ENCODE results near the gene SUPT20H. TPM values are rescaled to one million over a fixed set of nuclear protein-coding genes. Genes with fewer than 3 reads are reported as not detected.

Gene SUPT20H
- total RNA-seq, 4 donors from 2014 or later, result 24.7 to 50.9 (median 40.6) TPM

GRCh38 chr13:37089495-37089894 lies 30.0 kb upstream of the SUPT20H start:
- no peak for TF ChIP-seq CTCF (IDR thresholded peaks at IDR 0.05)
- no peak for TF ChIP-seq POLR2A (IDR thresholded peaks at IDR 0.05)
- no peak for TF ChIP-seq EP300 (IDR thresholded peaks at IDR 0.05)
- Histone ChIP-seq H3K27me3 (no peaks in the 10 kb centered on the region), H3K4me3 (no peak overlapping the region), H3K4me1 (no peaks in the 10 kb centered on the region), H3K27ac (no peak overlapping the region), H3K36me3 (no peaks in the 10 kb centered on the region), H3K9me3 (no peaks in the 10 kb centered on the region)
- WGBS, 2 donors, result 93 to 97% methylated on average over 3 of the region's 3 CpGs
- DNase-seq (ENCODE audit: low spot score in 2 of 2), result no peak

- no peaks in the 10 kb centered on the region for H3K9me3 ChIP-seq
- no peak for TF ChIP-seq EP300 (IDR thresholded peaks at IDR 0.05)
- no peak for TF ChIP-seq CTCF (IDR thresholded peaks at IDR 0.05)
- no peak for TF ChIP-seq POLR2A (IDR thresholded peaks at IDR 0.05)
- H3K4me1 ChIP-seq, result no peaks in the 10 kb centered on the region
- no peak overlapping the region for H3K27ac ChIP-seq
- no peak overlapping the region for H3K4me3 ChIP-seq
- 78 to 83% methylated on average over 2 of the region's 2 CpGs for WGBS, 2 donors
- DNase-seq (ENCODE audit: low spot score in 2 of 2), result no peak
- H3K27me3 ChIP-seq, result no peaks in the 10 kb centered on the region
- H3K36me3 ChIP-seq, result no peaks in the 10 kb centered on the region
These were observed 28.0 kb upstream of the SUPT20H start for GRCh38 chr13:37087486-37087885.

GRCh38 chr13:37085606-37086005 lies 26.1 kb upstream of the SUPT20H start:
- Histone ChIP-seq H3K9me3 (no peaks in the 10 kb centered on the region), H3K27ac (no peak overlapping the region), H3K27me3 (no peaks in the 10 kb centered on the region), H3K4me1 (no peaks in the 10 kb centered on the region), H3K4me3 (no peak overlapping the region), H3K36me3 (no peaks in the 10 kb centered on the region)
- no peak for DNase-seq (ENCODE audit: low spot score in 2 of 2)
- 45 to 52% methylated on average over 2 of the region's 2 CpGs for WGBS, 2 donors
- TF ChIP-seq EP300 (IDR thresholded peaks at IDR 0.05) (no peak), CTCF (IDR thresholded peaks at IDR 0.05) (no peak)

- Histone ChIP-seq H3K27ac (no peak overlapping the region), H3K4me3 (no peak overlapping the region), H3K27me3 (no peaks in the 10 kb centered on the region), H3K36me3 (no peaks in the 10 kb centered on the region), H3K9me3 (no peaks in the 10 kb centered on the region), H3K4me1 (no peaks in the 10 kb centered on the region)
- no peak for TF ChIP-seq EP300 (IDR thresholded peaks at IDR 0.05)
- TF ChIP-seq POLR2A (IDR thresholded peaks at IDR 0.05), result no peak
- TF ChIP-seq CTCF (IDR thresholded peaks at IDR 0.05), result no peak
- DNase-seq (ENCODE audit: low spot score in 2 of 2), result no peak
- WGBS, 2 donors, result 96 to 98% methylated on average over 2 of the region's 2 CpGs
These were observed 17.3 kb upstream of the SUPT20H start for GRCh38 chr13:37076818-37077217.

- no peaks in the 10 kb centered on the region for H3K36me3 ChIP-seq
- 87 to 94% methylated on average over 2 of the region's 2 CpGs for WGBS, 2 donors
- no peaks in the 10 kb centered on the region for H3K27me3 ChIP-seq
- TF ChIP-seq POLR2A (IDR thresholded peaks at IDR 0.05) (no peak), EP300 (IDR thresholded peaks at IDR 0.05) (no peak), CTCF (IDR thresholded peaks at IDR 0.05) (no peak)
- H3K27ac ChIP-seq, result no peak overlapping the region
- H3K4me1 ChIP-seq, result no peaks in the 10 kb centered on the region
- DNase-seq (ENCODE audit: low spot score in 2 of 2), result no peak
- no peak overlapping the region for H3K4me3 ChIP-seq
- no peaks in the 10 kb centered on the region for H3K9me3 ChIP-seq
These were observed 15.7 kb upstream of the SUPT20H start for GRCh38 chr13:37075164-37075563.

Measured in tibial nerve (tissue), 4 donors.